Raji (cell line): ENCODE data around the gene SHROOM2.

Source experiments
- POLR2A ChIP-seq: IDR thresholded peaks from 2 replicates; pipeline ENCODE4 v1.6.1; 2011; ENCODE audit warnings: low read depth, low read length, control low read depth; ENCODE audit not compliant: insufficient read depth

SHROOM2 gene

DNA sequence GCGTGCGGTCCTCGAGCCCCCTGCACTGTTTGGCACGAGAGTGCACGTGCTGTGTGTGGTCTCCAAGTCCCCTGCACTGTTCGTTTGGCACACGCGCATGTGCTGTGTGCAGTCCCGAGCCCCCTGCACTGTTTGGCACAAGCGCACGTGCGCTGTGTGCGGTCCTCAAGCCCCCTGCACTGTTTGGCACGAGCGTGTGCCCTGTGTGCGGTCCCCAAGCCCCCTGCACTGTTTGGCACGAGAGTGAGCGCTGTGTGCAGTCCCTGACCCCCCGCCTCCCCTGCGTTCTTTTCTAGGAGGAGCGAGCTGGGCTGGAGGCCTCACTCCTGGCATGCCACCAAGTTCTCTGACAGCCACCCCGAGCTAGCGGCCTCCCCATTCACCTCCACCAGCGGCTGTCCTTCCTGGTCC is 104.5 kb downstream of the SHROOM2 start:
- no peak for TF ChIP-seq POLR2A

DNA sequence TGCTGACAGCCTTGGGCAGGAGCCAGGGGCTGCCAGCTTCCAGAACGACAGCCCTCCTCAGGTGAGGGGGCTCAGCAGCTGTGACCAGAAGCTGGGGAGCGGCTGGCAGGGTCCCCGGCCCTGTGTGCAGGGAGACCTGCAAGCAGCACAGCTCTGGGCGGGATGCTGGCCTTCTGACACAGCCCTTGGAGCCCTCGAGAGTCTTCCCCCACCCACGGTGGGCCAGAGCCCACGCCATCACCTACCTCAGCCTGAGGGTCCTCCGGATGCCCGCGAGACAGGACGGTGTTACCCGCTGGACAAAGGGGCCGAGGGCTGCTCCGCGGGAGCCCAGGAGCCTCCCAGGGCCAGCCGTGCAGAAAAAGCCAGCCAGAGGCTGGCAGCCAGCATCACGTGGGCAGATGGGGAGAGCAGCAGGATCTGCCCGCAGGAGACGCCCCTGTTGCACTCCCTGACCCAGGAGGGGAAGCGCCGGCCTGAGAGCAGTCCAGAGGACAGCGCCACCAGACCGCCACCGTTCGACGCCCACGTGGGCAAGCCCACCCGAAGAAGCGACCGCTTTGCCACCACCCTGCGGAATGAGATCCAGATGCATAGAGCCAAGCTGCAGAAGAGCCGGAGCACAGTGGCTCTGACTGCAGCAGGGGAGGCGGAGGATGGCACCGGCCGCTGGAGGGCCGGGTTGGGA is 109.1 kb downstream of the SHROOM2 start:
- no peak for TF ChIP-seq POLR2A

DNA sequence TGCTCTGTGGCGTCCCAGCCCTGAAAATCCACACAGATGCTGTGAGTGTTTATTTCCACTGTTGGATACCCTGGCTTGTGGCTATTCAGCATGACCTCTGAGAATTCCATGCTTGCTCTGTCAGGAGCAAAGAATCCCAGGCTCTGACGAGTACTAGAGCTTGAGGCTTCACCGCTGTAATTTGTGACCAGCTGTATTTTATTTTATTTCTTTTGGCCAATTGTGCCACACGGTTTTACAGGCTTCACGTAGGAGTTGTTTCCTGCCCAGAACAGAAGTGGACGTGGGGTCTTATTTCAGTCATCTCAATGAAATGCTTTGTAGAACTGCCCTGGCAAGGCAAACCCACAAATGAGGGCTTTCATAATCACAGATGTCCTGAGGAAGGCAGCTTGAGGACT is 111.5 kb downstream of the SHROOM2 start:
- no peak for TF ChIP-seq POLR2A

DNA sequence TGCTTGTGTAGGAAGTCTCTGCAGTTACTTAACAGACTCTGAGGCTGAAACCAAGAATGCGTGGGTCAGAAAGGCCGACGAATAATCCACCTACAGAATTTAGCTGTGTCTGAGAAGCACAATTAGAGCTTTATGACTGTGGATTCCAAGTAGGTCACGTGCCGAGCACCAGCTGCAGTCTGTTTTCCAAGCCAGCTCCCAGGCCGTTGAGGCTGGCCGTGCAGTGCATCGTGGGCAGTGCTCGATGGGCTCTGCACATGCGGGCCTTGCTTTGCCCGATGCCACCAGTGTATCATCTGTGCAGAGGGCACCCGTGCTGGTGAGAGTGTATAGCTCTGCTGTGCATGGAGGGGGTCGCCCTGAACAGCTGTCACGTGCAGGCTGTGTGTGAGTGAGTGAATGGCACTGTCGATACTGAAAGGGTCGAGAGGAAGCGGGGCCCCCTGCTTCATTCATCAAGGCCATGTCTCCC is 113.4 kb downstream of the SHROOM2 start:
- no peak for TF ChIP-seq POLR2A

DNA sequence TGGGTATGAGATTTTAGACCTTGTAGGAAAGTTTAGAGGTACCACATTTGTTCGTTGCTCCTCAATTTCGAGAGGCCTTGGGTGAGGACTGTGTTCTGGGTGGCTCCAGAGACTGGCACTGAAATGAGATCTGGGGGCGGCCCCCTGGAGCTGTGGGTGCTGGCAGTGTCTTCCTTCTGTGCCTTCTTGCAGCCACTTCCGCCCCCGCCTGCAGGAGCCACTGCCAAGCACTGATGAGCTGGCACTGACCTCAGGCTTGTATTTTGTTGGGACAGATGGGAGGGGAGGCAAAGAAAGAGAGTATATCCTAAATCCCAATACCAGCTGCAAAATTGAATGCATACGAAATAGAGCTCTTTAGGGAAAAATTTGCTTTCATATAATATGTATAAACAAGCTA is 116.4 kb downstream of the SHROOM2 start:
- TF ChIP-seq POLR2A = no peak

DNA sequence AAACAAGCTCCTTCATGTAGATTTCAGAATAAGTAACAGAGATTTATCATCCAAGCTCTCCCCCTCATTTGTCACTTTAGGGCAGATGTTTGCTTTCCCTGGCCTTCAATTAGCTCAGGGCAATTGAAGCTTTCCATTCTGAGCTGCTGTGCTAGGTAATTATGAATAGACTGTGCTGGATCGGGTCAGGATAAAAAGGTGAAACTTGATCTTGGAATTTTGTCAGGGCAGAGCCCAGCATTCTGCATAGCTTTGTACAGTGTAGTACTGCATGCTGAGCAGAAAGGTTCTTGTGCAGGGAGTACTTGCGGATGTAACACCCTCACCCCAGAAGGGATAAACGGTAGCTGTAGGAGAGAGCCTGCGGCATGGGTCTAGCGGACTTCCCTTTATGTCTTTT is 116.9 kb downstream of the SHROOM2 start:
- no peak for TF ChIP-seq POLR2A

DNA sequence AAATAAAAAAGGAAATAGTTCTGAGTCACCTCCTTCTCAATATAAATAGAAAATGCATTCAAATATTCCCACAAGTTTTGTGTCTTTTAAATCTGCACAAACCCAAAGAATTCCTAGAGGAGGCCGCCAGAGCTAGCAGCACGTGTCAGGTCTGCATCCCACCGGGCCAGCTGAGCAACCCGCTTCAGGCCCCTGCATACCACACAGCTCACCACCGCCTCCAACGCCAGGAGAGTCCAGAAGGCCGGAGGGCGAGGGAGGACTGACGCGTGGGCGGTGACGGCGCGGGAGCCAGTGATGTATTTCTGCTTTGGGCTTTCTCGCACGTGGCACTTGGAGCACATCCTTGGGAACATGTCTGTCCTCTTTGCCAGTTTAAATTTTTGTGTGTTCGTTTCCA is 119.1 kb downstream of the SHROOM2 start:
- no peak for TF ChIP-seq POLR2A

DNA sequence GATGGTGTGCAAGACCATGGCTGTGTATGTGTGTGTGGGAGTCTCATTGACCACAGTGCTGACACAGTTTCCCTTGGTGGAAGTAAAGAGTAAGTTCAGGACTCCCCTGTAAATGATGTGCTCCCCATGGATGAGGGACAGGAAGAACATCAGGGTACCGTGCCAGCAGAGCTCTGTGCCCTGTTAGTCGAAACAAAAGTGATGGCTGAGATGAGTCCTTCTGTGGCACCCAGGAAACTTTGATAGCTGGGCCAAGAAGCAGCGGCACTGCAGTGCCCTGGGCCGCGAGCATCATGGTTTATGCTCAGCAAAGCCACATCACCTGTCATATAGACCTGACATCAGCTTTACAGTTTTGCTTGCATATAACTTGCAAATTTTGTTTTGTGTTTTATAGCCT is 119.5 kb downstream of the SHROOM2 start:
- TF ChIP-seq POLR2A = no peak

DNA sequence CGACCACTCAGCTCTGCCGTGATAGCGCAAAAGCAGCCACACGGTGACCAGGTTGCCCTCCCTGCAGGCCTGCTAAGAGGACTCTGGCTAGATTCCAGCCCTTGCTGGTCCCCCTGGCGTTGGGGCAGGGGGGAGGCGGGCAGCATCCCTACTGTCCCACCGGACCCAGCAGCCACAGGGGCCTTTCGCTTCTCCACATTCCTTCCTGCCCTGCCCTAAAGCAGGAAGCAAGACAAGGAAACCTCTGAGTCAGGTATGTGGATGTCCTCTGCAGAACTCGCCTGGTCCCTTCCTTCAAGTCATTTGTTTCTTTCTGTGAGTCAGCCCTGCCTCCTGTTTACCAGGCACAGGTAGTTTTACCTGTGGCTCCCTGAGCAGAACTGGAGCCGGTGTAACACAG is 120.7 kb downstream of the SHROOM2 start:
- no peak for TF ChIP-seq POLR2A

DNA sequence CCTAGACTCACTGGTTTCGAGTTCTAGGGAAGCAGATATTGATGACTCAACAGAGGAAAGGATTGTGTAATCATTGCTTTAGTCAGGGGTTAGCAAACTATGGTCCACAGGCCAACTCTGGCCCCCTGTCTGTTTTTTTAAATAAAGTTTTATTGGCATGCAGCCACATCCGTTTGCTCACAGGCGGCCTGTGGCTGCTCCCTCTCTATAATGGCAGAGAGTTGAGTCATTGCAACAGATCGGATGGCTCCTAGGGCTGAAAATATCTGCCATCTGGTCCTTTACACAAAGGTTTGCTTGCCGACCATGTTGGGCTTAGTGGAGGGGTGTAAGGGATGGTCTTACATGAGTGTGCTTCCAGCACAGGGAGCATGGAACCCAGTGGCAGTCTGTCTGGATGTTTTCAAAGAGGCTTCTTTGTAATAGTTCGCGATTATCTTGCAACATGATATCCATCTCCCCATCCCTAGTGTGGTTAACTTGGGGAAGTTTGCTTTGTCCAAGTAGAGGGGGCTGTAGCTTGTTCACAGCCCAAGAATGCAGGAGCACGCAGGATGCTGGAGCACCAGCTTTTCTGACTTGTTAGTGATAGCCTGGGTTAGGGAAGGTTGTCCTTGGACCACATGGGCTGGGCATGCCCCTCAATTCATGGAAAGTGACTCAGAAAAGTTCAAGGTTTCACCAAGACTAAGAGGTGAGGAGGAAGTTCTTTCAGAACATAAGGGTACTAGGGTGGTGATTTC is 121.6 kb downstream of the SHROOM2 start:
- no peak for TF ChIP-seq POLR2A

DNA sequence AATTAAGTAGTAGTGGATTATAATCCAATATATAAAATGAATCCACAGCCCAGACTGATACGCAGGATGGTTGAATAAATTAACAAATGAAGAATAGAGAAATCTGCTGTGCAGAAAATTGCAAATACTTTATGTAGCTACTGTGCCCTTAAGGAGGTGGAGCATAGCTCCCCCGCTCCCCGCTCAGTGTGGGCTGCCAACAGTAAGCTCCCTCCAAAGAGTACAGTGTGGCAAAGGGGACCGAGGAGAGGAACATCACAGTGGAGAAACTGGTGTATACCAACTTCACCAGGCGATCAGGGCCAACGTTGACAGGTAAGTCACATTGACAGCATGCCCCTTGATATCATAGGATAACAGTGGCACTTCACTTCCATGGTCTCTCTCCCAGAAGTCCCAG is 123.0 kb downstream of the SHROOM2 start:
- TF ChIP-seq POLR2A = no peak

DNA sequence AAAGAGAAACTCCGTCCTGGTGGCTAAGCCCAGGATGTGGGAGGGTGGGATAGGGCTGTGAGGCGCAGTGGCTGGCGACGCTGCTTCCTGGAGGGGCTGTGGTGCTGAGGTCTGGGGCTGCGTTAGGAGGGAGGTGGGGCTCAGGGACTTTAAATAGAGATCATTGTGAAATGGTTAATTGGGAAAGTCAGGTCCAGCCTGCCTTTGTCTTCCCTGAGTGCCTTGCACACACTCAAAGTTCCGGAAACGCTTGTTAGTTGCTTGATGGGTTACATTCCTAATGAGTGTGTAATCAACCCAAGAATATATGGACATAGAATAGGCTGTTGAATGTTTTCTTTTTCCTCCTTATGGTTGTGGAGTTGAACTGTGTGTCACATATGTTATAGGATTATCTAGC is 125.3 kb downstream of the SHROOM2 start:
- TF ChIP-seq POLR2A = no peak

DNA sequence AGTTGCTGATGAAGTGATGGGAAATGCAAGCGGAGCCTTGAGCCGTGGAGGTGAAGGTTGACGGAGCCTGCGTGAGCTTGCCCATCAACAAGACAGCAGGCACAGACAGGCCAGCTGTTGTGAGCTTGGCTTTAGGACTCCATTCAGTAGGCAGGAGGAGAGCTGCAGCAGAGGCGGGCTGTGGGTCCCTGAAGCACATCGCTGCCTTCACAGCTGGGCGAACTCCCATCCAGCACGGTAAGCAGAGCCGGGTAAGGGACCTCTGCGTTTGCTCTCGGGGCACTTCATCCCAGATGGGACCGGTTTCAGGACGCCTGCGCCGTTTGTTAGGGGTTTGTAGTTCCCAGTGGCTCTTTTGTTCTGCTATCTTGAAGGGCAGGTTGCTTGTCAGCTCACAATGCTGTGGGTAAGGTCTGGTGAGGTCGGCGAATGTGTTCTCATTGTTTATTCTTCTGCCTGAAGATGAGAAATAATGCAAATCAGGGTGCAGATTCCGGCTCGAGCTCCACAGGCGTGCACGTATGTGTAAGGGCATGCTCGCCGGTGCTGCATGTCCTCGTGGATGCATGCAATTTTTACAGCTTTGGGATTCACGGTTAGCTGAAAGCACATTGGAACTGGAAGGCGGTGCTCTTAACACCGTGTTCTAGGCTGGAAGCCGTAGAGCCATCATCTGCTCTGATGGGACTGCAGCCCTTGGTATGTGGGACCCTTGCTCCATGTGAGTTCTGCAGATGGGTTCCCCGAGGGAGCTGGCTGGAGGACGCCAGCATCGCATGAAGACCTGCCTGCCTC is 126.3 kb downstream of the SHROOM2 start:
- no peak for TF ChIP-seq POLR2A

DNA sequence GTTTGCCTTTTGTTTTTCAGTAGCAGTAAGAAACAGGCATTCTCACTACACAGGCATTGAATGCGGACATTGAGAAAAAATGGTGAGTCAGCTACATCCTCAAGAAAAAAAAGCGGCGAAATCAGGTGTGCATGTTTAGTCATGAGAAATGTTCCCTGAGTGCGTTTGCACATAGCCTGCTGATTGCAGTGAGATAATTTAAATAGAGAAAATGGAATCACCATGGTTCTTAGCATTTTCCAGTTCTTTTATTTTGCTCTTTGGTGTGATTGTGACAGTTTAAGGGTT is 126.9 kb downstream of the SHROOM2 start:
- TF ChIP-seq POLR2A = no peak

DNA sequence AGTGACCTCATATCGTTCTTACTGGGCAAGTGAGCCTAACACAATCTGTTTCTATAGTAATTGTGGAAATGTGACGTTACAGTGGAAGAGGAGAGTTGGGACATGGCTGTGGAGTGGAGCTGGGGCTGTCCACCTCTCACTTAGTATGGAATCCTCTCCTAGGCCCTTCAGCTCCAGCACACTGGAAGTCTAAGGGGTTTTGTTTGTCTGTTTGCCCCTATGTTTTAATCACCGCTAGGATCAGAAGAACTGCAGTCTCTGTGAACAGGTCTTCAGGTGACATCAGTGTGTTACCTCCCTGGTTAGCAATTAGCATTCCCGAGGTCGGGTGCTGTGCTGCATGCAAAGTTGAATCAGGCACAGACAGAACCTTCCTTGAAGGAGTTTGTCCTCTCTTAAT is 131.6 kb downstream of the SHROOM2 start:
- TF ChIP-seq POLR2A = no peak

DNA sequence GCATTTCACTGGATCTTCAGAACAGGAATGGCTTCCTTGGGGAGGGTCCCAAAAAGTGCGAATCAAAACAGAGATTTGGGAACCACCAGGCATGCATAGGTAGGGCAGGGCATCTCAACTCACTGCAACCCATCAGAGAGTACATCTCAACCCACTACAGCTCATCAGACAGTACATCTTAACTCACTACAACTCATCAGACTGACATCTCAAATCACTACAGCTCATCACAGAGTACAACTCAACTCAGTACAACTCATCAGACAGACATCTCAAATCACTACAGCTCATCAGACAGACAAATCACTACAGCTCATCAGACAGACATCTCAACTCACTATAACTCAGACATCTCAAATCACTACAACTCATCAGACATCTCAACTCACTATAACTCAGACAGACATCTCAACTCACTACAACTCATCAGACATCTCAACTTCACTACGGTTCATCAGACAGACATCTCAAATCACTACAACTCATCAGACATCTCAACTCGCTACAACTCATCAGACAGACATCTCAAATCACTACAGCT is 133.5 kb downstream of the SHROOM2 start:
- no peak for TF ChIP-seq POLR2A

DNA sequence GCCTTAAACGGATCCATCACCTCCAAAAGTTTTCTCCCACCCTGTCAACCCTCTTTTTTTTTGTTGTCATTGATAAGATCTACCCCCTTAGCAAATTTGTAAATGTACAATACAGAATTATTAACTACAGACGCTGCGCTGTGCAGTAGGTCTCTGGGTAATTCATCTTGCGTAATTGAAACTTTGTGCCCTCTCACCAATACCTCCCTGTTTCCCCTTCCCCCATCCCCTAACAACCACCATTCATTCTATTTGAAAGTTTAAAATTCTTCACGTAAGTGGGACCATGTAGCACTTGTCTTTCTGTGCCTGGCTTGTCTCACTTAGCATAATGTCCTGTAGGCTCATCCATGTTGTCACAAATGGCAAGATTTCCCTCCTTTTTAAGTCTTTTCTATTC is 135.2 kb downstream of the SHROOM2 start:
- TF ChIP-seq POLR2A = no peak

DNA sequence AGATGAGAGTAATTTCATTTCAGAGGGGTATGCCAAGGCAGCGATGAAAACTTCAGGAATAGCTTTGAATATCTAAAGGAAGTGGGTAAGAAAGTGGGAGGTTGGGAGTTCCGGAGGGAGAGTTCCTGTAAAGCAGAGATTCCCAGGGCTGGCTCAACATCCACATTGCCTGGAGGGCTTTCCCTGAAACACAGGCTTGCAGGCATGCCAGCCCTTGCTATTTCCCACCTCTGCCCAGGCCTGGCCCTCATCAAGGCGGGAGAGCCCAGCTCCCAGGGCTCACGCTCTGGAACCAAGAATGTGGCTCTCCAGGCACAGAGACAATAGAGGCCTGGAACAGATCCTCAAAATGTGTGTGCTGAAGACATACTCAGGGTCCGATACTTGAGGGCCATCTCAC is 137.1 kb downstream of the SHROOM2 start:
- TF ChIP-seq POLR2A = no peak
